Mesenchymal stem cell (in vitro differentiated cells and primary cell): ENCODE data around the gene SLC39A2.

Experiments used
- DNase-seq: peaks from one replicate; pipeline ENCODE4 v3.0.0-alpha.2; 2013
- H2AFZ ChIP-seq: one replicate; pipeline ENCODE4 v1.6.1; 2013; ENCODE audit warnings: low read depth, mild to moderate bottlenecking, control low read depth, inconsistent platforms, low read length, moderate library complexity
- H2AK5ac ChIP-seq: 2 replicates; pipeline ENCODE4 v1.6.1; 2013; ENCODE audit warnings: low read length, moderate library complexity, mild to moderate bottlenecking, inconsistent platforms; ENCODE audit not compliant: severe bottlenecking
- H2BK120ac ChIP-seq: one replicate; pipeline ENCODE4 v1.6.1; 2013; ENCODE audit warnings: low read depth, mild to moderate bottlenecking, inconsistent platforms, low read length, moderate library complexity
- H2BK12ac ChIP-seq, 2 experiments: one replicate each; pipeline ENCODE4 v1.6.1; 2013; ENCODE audit warnings: inconsistent platforms in 2 of 2, low read length in 2 of 2, mild to moderate bottlenecking in 2 of 2, moderate library complexity in 2 of 2, control low read depth in 1 of 2
- H2BK15ac ChIP-seq: one replicate; pipeline ENCODE4 v1.6.1; 2013; ENCODE audit warnings: mild to moderate bottlenecking, low read depth, inconsistent platforms; ENCODE audit not compliant: poor library complexity, severe bottlenecking
- H2BK5ac ChIP-seq: 2 replicates; pipeline ENCODE4 v1.6.1; 2013; ENCODE audit warnings: low read depth, mild to moderate bottlenecking, low read length, control low read depth, inconsistent platforms; ENCODE audit not compliant: poor library complexity, severe bottlenecking
- H3K14ac ChIP-seq, 2 experiments: one replicate each; pipeline ENCODE4 v1.6.1; 2013; ENCODE audit warnings: inconsistent platforms in 2 of 2, low read length in 2 of 2, control low read depth in 1 of 2, mild to moderate bottlenecking in 1 of 2, moderate library complexity in 1 of 2
- H3K18ac ChIP-seq, 2 experiments: one replicate each; pipeline ENCODE4 v1.6.1; 2013; ENCODE audit warnings: inconsistent platforms in 2 of 2, low read length in 2 of 2, control low read depth in 1 of 2, low read depth in 1 of 2, mild to moderate bottlenecking in 1 of 2
- H3K23ac ChIP-seq, 2 experiments: one replicate each; pipeline ENCODE4 v1.6.1; 2013; ENCODE audit warnings: inconsistent platforms in 2 of 2, low read length in 2 of 2, mild to moderate bottlenecking in 2 of 2, moderate library complexity in 2 of 2, control low read depth in 1 of 2
- H3K27ac ChIP-seq: 2 replicates; pipeline ENCODE4 v1.5.1; 2013; ENCODE audit warnings: mild to moderate bottlenecking, moderate library complexity, low read length, control low read depth, inconsistent platforms; ENCODE audit not compliant: poor library complexity, severe bottlenecking
- H3K27me3 ChIP-seq, 2 experiments: 2 replicates each; pipeline versions ENCODE4 v1.6.1 to v1.7.0; 2013; ENCODE audit warnings: low read length in 2 of 2, mild to moderate bottlenecking in 2 of 2, moderate library complexity in 2 of 2, control low read depth in 1 of 2, inconsistent platforms in 1 of 2; ENCODE audit not compliant: control insufficient read depth in 1 of 2, insufficient read depth in 1 of 2
- H3K36me3 ChIP-seq, 2 experiments: 2 replicates each; pipeline versions ENCODE4 v1.6.1 to v1.7.0; 2013; ENCODE audit warnings: low read length in 2 of 2, control low read depth in 1 of 2, inconsistent platforms in 1 of 2, low read depth in 1 of 2, mild to moderate bottlenecking in 1 of 2; ENCODE audit not compliant: insufficient read depth in 2 of 2, control insufficient read depth in 1 of 2
- H3K4ac ChIP-seq, 2 experiments: one replicate each; pipeline ENCODE4 v1.6.1; 2013; ENCODE audit warnings: inconsistent platforms in 2 of 2, low read length in 2 of 2, mild to moderate bottlenecking in 2 of 2, moderate library complexity in 2 of 2, control low read depth in 1 of 2, low read depth in 1 of 2
- H3K4me1 ChIP-seq: 2 replicates; pipeline ENCODE4 v1.6.1; 2013; ENCODE audit warnings: low read depth, low read length, control low read depth; ENCODE audit not compliant: control insufficient read depth, insufficient read depth
- H3K4me2 ChIP-seq: 2 replicates; pipeline ENCODE4 v1.6.1; 2013; ENCODE audit warnings: low read length, mild to moderate bottlenecking, inconsistent platforms; ENCODE audit not compliant: poor library complexity, severe bottlenecking
- H3K4me3 ChIP-seq, 2 experiments: 2 replicates each; pipeline versions ENCODE4 v1.5.1 to v1.7.0; 2013; ENCODE audit warnings: low read length in 2 of 2, mild to moderate bottlenecking in 2 of 2, control low read depth in 1 of 2, low read depth in 1 of 2; ENCODE audit not compliant: insufficient read depth in 1 of 2
- H3K79me1 ChIP-seq: replicated peaks from 2 replicates; pipeline ENCODE4 v1.6.1; 2013; ENCODE audit warnings: mild to moderate bottlenecking, control low read depth, low read length, inconsistent platforms; ENCODE audit not compliant: poor library complexity, severe bottlenecking
- H3K9ac ChIP-seq: 2 replicates; pipeline ENCODE4 v1.7.0; 2013; ENCODE audit warnings: mild to moderate bottlenecking, low read length, moderate library complexity
- H3K9me3 ChIP-seq: 2 replicates; pipeline ENCODE4 v1.7.0; 2013; ENCODE audit warnings: mild to moderate bottlenecking, low read length; ENCODE audit not compliant: control insufficient read depth
- H4K8ac ChIP-seq: one replicate; pipeline ENCODE4 v1.6.1; 2013; ENCODE audit warnings: inconsistent platforms, mild to moderate bottlenecking, low read length, moderate library complexity
- H4K91ac ChIP-seq: one replicate; pipeline ENCODE4 v1.6.1; 2013; ENCODE audit warnings: mild to moderate bottlenecking, low read length, inconsistent platforms
- WGBS: methylation state at CpG from one replicate; pipeline ENCODE4 v1.1.7; 2013; ENCODE audit warnings: mixed read lengths; 5-methylcytosine and 5-hydroxymethylcytosine counted together

SLC39A2 gene

DNA sequence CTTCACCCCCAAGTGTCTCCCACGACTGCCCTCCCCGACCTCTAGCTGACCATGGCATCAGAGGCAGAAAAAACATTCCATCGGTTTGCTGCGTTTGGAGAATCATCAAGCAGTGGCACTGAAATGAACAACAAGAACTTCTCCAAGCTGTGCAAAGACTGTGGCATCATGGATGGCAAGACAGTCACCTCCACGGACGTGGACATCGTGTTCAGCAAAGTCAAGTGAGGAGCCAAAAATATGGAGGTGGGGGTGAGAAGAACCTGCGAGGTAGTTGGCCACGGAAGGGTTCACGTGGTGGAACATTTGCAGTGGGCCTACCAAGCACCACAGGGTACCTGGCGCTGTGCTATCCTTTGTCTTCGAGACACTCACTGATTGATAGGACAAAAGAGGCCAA is 31.4 kb downstream of the SLC39A2 start:
- no peaks in the 10 kb centered on the region for H3K79me1 ChIP-seq
- peaks cover 45 to 62% of the 10 kb centered on the region in 2 experiments for H3K27me3 ChIP-seq
- no peak overlapping the region for H3K18ac ChIP-seq
- H3K9ac ChIP-seq = no peak overlapping the region
- no peak overlapping the region for H4K91ac ChIP-seq
- 85% methylated on average over 12 of the region's 12 CpGs for WGBS
- H2AFZ ChIP-seq = no peak overlapping the region
- no peaks in the 10 kb centered on the region for H3K9me3 ChIP-seq
- no peak overlapping the region for H3K27ac ChIP-seq
- H2AK5ac ChIP-seq = no peak overlapping the region
- H3K4me3 ChIP-seq = no peak overlapping the region
- no peak overlapping the region for H3K4ac ChIP-seq
- no peak overlapping the region for H3K4me2 ChIP-seq
- no peak overlapping the region for H3K23ac ChIP-seq
- H3K14ac ChIP-seq = no peak overlapping the region
- H2BK5ac ChIP-seq = no peak overlapping the region
- no peaks in the 10 kb centered on the region for H3K36me3 ChIP-seq
- DNase-seq = no peak
- peaks cover 5% of the 10 kb centered on the region for H3K4me1 ChIP-seq
- no peak overlapping the region for H4K8ac ChIP-seq
- H2BK15ac ChIP-seq = no peak overlapping the region
- no peak overlapping the region for H2BK12ac ChIP-seq
- no peak overlapping the region for H2BK120ac ChIP-seq

- Histone ChIP-seq H3K27me3 (peaks cover 36 to 62% of the 10 kb centered on the region in 2 experiments), H3K4ac (no peak overlapping the region), H3K9me3 (no peaks in the 10 kb centered on the region), H3K18ac (no peak overlapping the region), H3K4me1 (no peaks in the 10 kb centered on the region), H2BK12ac (no peak overlapping the region), H3K36me3 (no peaks in the 10 kb centered on the region), H2BK120ac (no peak overlapping the region), H2AK5ac (no peak overlapping the region), H3K27ac (no peak overlapping the region), H3K9ac (no peak overlapping the region), H2AFZ (no peak overlapping the region), H3K4me3 (no peak overlapping the region), H3K14ac (no peak overlapping the region), H4K8ac (no peak overlapping the region), H4K91ac (no peak overlapping the region), H3K79me1 (no peaks in the 10 kb centered on the region), H3K4me2 (no peak overlapping the region), H2BK15ac (no peak overlapping the region), H3K23ac (no peak overlapping the region), H2BK5ac (no peak overlapping the region)
- no peak for DNase-seq
- WGBS = 56% methylated on average over 5 of the region's 5 CpGs
These were observed 33.4 kb downstream of the SLC39A2 start for GRCh38 chr14:21032326-21033132.

GRCh38 chr14:21033133-21033698 is 34.1 kb downstream of the SLC39A2 start:
- H3K79me1 ChIP-seq = no peaks in the 10 kb centered on the region
- H2AFZ ChIP-seq = no peak overlapping the region
- H3K36me3 ChIP-seq = no peaks in the 10 kb centered on the region
- H3K23ac ChIP-seq = no peak overlapping the region
- H3K14ac ChIP-seq = no peak overlapping the region
- H3K18ac ChIP-seq = no peak overlapping the region
- no peak overlapping the region for H2AK5ac ChIP-seq
- no peaks in the 10 kb centered on the region for H3K9me3 ChIP-seq
- no peak overlapping the region for H3K27ac ChIP-seq
- no peak overlapping the region for H4K8ac ChIP-seq
- WGBS = 91% methylated on average over 4 of the region's 4 CpGs
- no peak for DNase-seq
- H3K4ac ChIP-seq = no peak overlapping the region
- H2BK5ac ChIP-seq = no peak overlapping the region
- no peak overlapping the region for H3K9ac ChIP-seq
- no peak overlapping the region for H2BK12ac ChIP-seq
- H2BK120ac ChIP-seq = no peak overlapping the region
- no peak overlapping the region for H3K4me3 ChIP-seq
- no peak overlapping the region for H4K91ac ChIP-seq
- no peaks in the 10 kb centered on the region for H3K4me1 ChIP-seq
- no peak overlapping the region for H3K4me2 ChIP-seq
- H2BK15ac ChIP-seq = no peak overlapping the region
- H3K27me3 ChIP-seq = peaks cover 36 to 62% of the 10 kb centered on the region in 2 experiments

- no peak within 1 kb of the TSS for H2BK5ac ChIP-seq
- H3K79me1 ChIP-seq = no peaks in the 10 kb centered on the region
- peaks cover 32 to 60% of the 10 kb centered on the region in 2 experiments for H3K27me3 ChIP-seq
- no peak within 1 kb of the TSS for H4K91ac ChIP-seq
- no peak within 1 kb of the TSS for H3K4me3 ChIP-seq
- no peak within 1 kb of the TSS for H3K18ac ChIP-seq
- no peaks in the 10 kb centered on the region for H3K9me3 ChIP-seq
- H3K23ac ChIP-seq = no peak within 1 kb of the TSS
- H4K8ac ChIP-seq = no peak within 1 kb of the TSS
- H3K27ac ChIP-seq = no peak within 1 kb of the TSS
- no peak within 1 kb of the TSS for H3K14ac ChIP-seq
- H3K4ac ChIP-seq = no peak within 1 kb of the TSS
- no peak within 1 kb of the TSS for H3K4me2 ChIP-seq
- no peak within 1 kb of the TSS for H3K9ac ChIP-seq
- no peak within 1 kb of the TSS for H2AFZ ChIP-seq
- 65% methylated on average over 4 of the region's 5 CpGs for WGBS
- no peaks in the 10 kb centered on the region for H3K36me3 ChIP-seq
- DNase-seq = no peak
- no peak within 1 kb of the TSS for H2BK15ac ChIP-seq
- H2BK12ac ChIP-seq = no peak within 1 kb of the TSS
- H2BK120ac ChIP-seq = no peak within 1 kb of the TSS
- H3K4me1 ChIP-seq = peaks cover 2% of the 10 kb centered on the region
- H2AK5ac ChIP-seq = no peak within 1 kb of the TSS
These were observed 35.6 kb downstream of the SLC39A2 start, which contains the start of gene RNASE13 for GRCh38 chr14:21034707-21035106. Gene RNASE13 (minus strand): TSS chr14:21034807. CDS start chr14:21034288, 519 bp downstream.
